ENCODE data around the gene COMMD3. TPM values are rescaled to one million over a fixed set of nuclear protein-coding genes. Genes with fewer than 3 reads are reported as not detected.

Gene COMMD3
- total RNA-seq, 1 donor: 53.9 TPM

- TF ChIP-seq, protein P1, sequence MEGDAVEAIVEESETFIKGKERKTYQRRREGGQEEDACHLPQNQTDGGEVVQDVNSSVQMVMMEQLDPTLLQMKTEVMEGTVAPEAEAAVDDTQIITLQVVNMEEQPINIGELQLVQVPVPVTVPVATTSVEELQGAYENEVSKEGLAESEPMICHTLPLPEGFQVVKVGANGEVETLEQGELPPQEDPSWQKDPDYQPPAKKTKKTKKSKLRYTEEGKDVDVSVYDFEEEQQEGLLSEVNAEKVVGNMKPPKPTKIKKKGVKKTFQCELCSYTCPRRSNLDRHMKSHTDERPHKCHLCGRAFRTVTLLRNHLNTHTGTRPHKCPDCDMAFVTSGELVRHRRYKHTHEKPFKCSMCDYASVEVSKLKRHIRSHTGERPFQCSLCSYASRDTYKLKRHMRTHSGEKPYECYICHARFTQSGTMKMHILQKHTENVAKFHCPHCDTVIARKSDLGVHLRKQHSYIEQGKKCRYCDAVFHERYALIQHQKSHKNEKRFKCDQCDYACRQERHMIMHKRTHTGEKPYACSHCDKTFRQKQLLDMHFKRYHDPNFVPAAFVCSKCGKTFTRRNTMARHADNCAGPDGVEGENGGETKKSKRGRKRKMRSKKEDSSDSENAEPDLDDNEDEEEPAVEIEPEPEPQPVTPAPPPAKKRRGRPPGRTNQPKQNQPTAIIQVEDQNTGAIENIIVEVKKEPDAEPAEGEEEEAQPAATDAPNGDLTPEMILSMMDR (IDR thresholded peaks at IDR 0.05; ENCODE audit: extremely low read depth, low read depth, low read length): no peak
- Histone ChIP-seq H3K27ac (ENCODE audit: low read depth, low read length) (peak overlapping the region; percentile 86), H3K4me1 (ENCODE audit: insufficient read depth, low read length) (peaks cover 7% of the 10 kb centered on the region), H3K36me3 (ENCODE audit: insufficient read depth, low read length) (no peaks in the 10 kb centered on the region), H4K20me1 (ENCODE audit: insufficient read depth, low read length) (no peaks in the 10 kb centered on the region), H3K9me3 (ENCODE audit: low read depth, low read length) (no peaks in the 10 kb centered on the region), H3K27me3 (ENCODE audit: insufficient read depth, low read length) (peaks cover 89% of the 10 kb centered on the region), H3K79me2 (ENCODE audit: insufficient read depth, low read length) (no peaks in the 10 kb centered on the region), H3K4me2 (ENCODE audit: insufficient read depth, low read length) (peak overlapping the region; percentile 77), H3K4me3 (ENCODE audit: insufficient read depth, low read length) (peak overlapping the region; percentile 80), H2AFZ (ENCODE audit: low read length) (peak overlapping the region; percentile 94)
- DNase-seq (ENCODE audit: insufficient read length, low spot score, missing footprints): peak; percentile 97
Measured at GRCh38 chr10:22340329-22341189, 24.4 kb downstream of the COMMD3 start.

DNA sequence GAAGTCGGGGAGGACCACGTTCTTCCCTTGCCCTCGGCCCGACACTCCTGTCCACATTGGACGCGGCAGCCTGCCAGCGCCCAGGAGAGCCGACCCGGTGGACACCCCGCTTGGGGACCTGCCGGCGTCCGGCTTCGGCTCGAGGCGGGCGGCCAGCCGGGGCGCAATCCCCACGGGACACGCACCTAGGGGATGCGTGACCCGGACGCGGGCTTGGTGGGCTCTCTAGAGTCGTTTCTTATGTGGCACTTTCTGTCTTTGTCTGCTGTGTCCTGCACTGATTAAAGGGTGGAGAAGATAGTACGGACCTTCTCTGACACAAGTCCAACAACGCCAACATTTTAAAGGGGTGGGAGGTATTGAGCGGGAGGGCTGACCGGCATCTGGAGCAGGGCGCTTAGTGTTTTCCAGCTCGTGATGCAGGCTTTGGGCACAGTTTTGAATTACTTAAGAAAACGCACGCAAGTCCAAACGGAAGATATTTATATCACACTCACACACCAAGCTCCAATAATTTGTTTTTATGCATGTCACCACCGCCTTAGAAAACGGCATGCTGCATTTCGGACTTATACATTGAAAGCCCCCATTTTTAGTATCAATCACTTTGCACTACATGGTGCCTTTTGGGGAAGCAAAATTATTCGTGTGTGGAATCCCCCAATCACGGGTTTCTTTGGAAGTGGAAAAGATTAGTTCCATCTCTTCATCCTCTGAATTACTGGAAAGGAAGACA is 25.2 kb downstream of the COMMD3 start:
- H3K4me1 ChIP-seq (ENCODE audit: insufficient read depth, low read length): peaks cover 7% of the 10 kb centered on the region
- no peaks in the 10 kb centered on the region for H3K36me3 ChIP-seq (ENCODE audit: insufficient read depth, low read length)
- H3K27me3 ChIP-seq (ENCODE audit: insufficient read depth, low read length): peaks cover 89% of the 10 kb centered on the region
- H3K9me3 ChIP-seq (ENCODE audit: low read depth, low read length): no peaks in the 10 kb centered on the region
- DNase-seq (ENCODE audit: insufficient read length, low spot score, missing footprints): no peak
- H3K4me2 ChIP-seq (ENCODE audit: insufficient read depth, low read length): peak overlapping the region; percentile 77
- no peaks in the 10 kb centered on the region for H4K20me1 ChIP-seq (ENCODE audit: insufficient read depth, low read length)
- H3K79me2 ChIP-seq (ENCODE audit: insufficient read depth, low read length): no peaks in the 10 kb centered on the region
- H2AFZ ChIP-seq (ENCODE audit: low read length): peak overlapping the region; percentile 58
- H3K27ac ChIP-seq (ENCODE audit: low read depth, low read length): no peak overlapping the region
- H3K4me3 ChIP-seq (ENCODE audit: insufficient read depth, low read length): peak overlapping the region; percentile 80
- TF ChIP-seq, protein P1 (IDR thresholded peaks at IDR 0.05; ENCODE audit: extremely low read depth, low read depth, low read length): no peak

DNA sequence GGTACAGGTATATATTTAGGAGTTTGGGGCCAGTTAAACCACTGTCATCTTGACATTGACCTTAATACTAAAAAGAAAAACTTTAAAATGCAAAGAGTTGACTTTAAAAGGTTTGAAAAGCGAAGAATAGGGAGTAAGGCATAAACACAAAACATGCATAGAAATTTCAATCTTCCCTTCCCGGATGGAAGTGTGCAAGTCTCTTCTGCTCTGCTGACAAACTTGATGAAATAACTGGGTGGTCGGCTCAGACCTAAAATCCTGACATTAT is 25.7 kb downstream of the COMMD3 start:
- Histone ChIP-seq H3K4me3 (ENCODE audit: insufficient read depth, low read length) (no peak overlapping the region), H3K36me3 (ENCODE audit: insufficient read depth, low read length) (no peaks in the 10 kb centered on the region), H3K4me1 (ENCODE audit: insufficient read depth, low read length) (peaks cover 7% of the 10 kb centered on the region), H3K27ac (ENCODE audit: low read depth, low read length) (no peak overlapping the region), H3K79me2 (ENCODE audit: insufficient read depth, low read length) (no peaks in the 10 kb centered on the region), H2AFZ (ENCODE audit: low read length) (no peak overlapping the region), H3K9me3 (ENCODE audit: low read depth, low read length) (no peaks in the 10 kb centered on the region), H3K4me2 (ENCODE audit: insufficient read depth, low read length) (peak overlapping the region; percentile 77), H3K27me3 (ENCODE audit: insufficient read depth, low read length) (peaks cover 89% of the 10 kb centered on the region), H4K20me1 (ENCODE audit: insufficient read depth, low read length) (no peaks in the 10 kb centered on the region)
- DNase-seq (ENCODE audit: insufficient read length, low spot score, missing footprints): no peak
- TF ChIP-seq, protein P1 (IDR thresholded peaks at IDR 0.05; ENCODE audit: extremely low read depth, low read depth, low read length): no peak

DNA sequence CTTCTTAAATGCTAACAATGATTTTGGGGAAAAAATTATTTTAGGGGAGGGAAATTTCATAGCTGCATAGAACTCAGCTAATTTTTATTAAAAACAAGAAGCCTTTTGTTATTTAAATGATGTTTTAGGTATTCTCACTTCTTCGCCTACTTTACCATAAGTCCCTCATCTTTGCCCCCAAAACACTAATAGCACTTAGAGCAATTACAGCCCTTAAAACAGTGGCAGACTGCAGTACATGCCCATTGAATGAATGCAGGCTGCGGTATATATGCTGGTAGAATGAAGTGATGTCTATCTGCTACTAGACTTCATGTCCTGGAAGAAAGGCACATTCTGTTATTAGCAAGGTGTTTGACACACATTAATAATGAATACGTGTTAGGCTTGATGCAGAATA is 26.2 kb downstream of the COMMD3 start:
- no peak overlapping the region for H3K4me3 ChIP-seq (ENCODE audit: insufficient read depth, low read length)
- peaks cover 7% of the 10 kb centered on the region for H3K4me1 ChIP-seq (ENCODE audit: insufficient read depth, low read length)
- no peaks in the 10 kb centered on the region for H3K79me2 ChIP-seq (ENCODE audit: insufficient read depth, low read length)
- no peak overlapping the region for H3K4me2 ChIP-seq (ENCODE audit: insufficient read depth, low read length)
- H4K20me1 ChIP-seq (ENCODE audit: insufficient read depth, low read length): no peaks in the 10 kb centered on the region
- no peak for DNase-seq (ENCODE audit: insufficient read length, low spot score, missing footprints)
- peaks cover 89% of the 10 kb centered on the region for H3K27me3 ChIP-seq (ENCODE audit: insufficient read depth, low read length)
- TF ChIP-seq, protein P1 (IDR thresholded peaks at IDR 0.05; ENCODE audit: extremely low read depth, low read depth, low read length): no peak
- H3K27ac ChIP-seq (ENCODE audit: low read depth, low read length): no peak overlapping the region
- H2AFZ ChIP-seq (ENCODE audit: low read length): no peak overlapping the region
- H3K36me3 ChIP-seq (ENCODE audit: insufficient read depth, low read length): no peaks in the 10 kb centered on the region
- no peaks in the 10 kb centered on the region for H3K9me3 ChIP-seq (ENCODE audit: low read depth, low read length)

Measured in osteoblast (primary cell).